ENCODE data around the gene QSOX2. TPM values are rescaled to one million over a fixed set of nuclear protein-coding genes. Genes with fewer than 3 reads are reported as not detected.
"Not testable (repeated sequence)": the region's sequence is repeated elsewhere in the genome, so short reads cannot be mapped to it uniquely, and the experiment has no call there.

QSOX2 gene
- total RNA-seq, 1 experiment from 2014 or later = 34.5 TPM

DNA sequence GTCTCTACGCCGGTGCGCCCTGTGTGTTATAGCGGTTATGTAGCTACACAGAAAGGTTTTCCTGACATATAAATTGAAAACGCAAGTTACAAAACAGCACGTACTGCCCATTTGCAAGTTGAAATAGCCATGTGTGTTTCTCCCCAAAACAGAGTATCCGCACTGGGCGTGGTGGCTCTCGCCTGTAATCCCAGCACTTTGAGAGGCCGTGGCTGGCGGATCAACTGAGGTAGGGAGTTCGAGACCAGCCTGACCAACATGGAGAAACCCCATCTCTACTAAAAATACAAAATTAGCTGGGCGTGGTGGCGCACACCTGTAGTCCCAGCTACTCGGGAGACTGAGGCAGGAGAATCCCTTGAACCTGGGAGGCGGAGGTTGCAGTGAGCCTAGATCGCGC, 21.0 kb upstream of the QSOX2 start:
- DNase-seq (ENCODE audit: low spot score) = not testable (repeated sequence)

DNA sequence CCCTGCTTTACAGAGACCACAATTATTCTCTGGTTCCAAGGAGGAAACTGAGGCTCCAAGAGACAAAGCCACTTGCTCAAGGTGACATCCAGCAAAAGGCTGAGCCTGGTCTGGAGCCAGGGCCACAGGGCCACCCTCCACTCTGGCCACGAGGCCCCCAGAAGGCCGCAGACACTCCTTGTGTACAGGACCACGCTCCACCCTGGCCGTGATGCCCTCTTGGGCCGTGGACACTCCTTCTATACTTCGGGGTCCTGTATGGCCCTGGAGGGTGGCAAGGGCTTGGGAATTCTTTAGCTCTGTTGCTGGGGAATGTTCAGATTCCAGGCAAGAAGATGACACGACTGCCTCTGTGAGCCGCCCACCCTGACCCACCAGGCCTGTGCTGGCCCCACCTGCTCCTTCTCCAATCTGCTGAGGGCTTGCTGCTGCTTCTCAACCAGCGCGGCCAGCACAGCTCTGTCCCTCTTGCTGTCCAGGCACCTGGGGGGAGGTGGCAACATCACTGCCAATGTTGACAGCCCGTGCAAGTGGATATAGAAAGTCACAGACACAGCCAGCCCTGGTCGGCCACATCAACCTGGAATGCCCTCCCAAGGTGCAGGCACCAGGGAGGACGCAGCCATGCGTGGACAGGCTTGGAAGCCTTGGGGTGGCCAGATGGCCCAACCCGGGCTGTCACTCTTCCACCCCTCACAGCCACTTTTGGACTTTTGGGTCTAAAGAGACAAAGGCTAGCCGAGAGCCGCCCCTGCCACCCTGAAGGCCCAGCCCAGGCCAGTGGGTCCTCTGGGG, 20.1 kb upstream of the QSOX2 start:
- DNase-seq (ENCODE audit: low spot score) = no peak

DNA sequence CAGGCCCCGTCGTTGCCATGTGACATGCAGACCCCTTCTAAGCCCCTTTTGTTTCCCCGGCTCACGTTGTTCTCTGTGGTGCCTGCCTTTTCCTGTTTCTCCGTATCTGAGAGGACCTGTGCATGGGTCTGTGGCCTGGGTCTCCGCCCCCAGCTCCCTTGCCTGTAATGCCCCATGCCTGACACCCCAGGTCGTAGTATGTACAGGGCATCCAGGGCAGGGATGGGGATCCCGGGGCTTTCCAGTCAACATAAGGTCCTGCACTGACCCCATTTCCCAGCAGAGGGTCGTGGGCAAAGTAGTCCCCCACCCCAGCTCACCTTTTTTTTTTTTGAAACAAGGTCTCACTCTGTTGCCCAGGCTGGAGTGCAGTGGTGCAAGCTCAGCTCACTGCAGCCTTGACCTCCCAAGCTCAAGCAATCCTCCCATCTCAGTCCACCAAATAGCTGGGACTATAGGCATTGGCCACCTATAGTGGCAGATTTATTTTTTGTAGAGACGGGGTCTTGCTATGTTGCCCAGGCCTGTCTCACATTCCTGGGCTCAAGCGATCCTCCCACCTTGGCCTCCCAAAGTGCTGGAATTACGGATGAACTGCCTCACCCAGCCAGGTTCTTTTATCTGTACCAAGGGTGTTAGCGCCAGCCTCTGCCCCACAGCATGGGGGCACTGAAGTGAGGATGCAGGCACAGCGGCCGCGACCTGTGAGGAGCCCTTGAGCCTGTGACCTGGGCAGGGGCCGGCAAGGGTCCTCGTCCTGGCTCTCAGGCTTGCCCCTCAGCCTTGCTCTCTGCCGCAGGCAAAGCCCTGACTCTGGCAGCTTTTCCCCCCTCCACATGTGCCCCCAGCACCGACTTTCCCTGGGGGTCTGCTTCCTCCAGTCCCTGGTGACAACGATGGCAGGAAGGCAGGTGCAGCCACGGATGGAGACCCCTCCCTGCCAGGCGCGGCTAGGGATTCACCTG, 19.1 kb upstream of the QSOX2 start:
- no peak for DNase-seq (ENCODE audit: low spot score)

DNA sequence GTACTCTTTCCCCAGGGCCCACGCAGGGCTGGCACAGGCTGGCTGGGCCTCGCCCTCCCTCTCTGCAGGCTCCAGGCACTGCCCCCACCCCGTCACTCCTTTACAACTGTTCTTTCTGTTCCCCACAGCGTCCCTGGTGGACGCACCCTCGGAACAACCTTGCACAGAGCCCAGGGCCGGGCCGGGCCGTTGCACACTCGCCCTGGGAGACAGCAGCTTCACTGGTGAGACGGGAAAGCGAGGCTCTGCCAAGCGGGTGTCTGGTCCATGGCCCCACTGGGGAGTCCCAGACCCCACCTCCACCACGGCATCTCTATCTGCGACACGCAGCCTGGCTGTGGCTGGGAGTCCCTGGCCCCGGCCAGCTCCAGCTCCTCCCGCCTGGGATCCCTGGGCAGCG, 18.4 kb upstream of the QSOX2 start:
- DNase-seq (ENCODE audit: low spot score) = no peak

DNA sequence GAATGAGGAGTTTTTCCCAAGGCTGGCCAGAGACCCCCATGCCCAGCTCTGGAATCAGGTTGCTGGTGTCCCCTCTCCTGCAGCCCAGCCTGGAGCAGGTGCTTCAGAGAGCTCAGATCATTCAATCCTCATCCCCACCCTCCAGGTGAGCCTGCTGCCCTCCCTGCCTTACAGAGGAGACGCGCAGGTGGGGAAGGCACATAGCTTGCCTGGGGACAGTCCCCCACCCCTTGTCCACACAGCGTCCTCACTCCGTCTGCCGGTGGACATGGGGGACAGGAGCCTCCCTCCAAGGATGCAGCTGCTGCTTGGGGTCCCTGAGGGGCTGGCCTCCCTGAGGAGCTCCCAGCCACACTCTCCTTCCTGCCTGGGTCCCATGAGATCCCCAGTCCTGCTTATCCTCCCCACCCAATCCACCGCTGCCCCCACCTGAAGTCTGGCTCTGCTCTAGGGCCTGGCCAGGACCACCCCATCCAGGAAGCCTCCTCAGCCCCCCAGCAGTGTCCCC, 17.1 kb upstream of the QSOX2 start:
- no peak for DNase-seq (ENCODE audit: low spot score)

DNA sequence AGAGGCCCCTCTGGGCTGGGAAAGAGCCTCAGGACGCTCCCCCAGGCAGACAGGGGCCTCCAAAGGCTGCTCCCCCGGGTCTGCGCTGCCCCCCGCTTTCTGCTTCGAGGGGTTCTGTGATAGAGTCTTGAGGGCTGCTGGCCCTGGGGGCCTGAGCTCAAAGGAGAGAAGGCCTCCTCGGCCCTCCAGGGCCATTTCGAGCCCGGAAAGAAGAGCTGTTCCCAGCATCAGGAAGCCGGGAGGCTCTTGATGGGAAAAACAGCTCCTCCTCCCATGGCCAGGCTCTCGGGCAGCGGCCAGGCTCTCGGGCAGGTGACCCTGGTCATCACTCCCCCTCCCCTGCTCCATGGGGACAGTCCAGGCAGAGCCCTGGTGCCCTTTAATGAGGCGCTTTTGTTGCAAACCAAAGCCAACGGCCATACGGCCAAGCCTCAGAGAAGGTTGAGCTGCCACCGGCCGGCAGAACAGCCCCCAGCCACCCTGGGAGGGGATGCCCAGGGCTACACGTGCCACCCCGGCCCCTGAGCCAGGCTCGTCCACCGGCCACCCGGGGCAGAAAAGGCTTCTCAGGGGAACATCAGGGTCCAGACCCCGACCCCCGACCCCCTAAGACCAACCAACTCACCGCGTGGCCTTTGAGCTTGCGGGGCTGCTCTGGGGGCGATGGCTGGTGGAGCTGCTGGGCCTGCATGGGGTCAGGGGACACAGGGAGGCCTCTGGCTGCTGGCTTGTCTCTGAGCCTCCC, 16.2 kb upstream of the QSOX2 start:
- no peak for DNase-seq (ENCODE audit: low spot score)

DNA sequence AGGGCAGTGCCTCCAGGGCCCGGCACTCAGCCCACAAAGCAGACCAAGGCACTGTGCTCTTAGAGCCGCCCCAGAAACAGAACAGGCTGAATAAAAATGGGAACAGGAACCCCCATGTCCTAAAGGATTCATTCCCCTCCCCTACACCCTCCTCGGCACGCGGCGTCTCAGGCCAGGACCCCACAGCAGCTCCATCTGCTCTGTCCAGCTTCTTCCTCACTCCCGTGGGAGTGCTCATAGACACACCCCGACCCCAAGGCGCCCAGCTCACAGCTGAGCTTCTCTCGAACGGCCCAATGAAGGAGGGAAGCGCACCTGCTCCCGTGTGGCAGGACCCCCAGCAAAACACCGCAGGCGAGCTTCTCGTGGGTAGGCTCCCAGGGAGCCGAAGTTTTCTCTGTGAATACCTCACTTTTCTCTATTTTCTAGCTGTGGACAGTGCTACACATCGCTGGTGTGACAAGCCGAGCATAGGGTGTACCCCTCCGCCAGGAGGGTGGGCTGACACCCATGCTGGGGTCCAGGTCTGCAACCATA, 15.4 kb upstream of the QSOX2 start:
- DNase-seq (ENCODE audit: low spot score) = no peak

DNA sequence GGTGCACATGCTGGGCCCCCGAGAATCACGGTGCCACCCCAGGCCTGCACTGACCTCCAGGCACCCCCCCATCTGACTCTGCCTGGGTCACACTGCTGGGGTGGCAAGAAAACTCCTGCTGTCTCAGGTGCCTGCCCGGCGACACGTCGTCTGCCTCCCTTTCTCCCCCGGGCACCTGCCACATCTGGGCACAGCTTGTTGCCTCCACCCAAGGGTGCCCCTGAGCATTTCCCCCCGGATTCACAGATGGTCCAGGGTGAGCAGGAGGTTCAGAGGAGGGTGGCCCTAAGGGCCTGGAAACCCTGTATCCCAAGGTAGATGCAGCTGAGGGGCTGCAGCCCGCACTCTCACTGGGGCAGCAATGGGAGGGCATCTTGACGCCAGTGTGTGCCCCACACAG, 14.9 kb upstream of the QSOX2 start:
- DNase-seq (ENCODE audit: low spot score) = no peak

DNA sequence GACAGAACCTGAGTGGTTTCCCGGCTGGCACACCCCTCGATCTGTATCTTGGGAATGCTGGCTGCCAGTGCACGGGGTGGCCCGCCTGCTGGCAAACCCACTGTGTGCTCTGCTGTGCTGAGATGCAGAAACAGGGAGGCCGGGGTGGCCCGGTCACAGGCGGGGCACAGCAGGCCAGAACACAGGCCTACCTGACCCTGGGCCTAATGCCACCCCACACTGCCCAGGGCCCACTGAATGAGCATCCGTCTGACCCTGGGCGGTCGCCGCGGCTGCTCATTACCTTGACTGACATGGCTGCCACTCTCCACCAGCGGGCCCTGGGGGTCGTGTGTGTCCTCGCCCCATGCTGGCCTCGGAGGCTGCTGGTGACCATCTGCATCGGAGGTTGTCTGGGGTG, 14.2 kb upstream of the QSOX2 start:
- no peak for DNase-seq (ENCODE audit: low spot score)

DNA sequence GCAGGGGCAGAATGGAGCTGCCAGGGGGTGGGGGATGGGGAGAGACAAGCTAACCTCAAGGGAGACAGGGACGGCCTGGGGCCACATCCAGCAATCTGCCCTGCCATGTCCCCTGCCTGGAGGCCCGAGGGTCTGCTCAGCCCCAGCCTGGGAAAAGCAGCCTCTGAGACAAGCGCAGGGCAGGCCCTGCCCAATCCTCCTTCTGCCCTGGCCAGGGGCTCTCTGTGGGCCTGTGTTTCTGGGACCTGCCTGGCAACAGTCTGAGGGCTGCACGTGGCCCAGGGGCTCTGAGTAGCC, 13.9 kb upstream of the QSOX2 start:
- no peak for DNase-seq (ENCODE audit: low spot score)

DNA sequence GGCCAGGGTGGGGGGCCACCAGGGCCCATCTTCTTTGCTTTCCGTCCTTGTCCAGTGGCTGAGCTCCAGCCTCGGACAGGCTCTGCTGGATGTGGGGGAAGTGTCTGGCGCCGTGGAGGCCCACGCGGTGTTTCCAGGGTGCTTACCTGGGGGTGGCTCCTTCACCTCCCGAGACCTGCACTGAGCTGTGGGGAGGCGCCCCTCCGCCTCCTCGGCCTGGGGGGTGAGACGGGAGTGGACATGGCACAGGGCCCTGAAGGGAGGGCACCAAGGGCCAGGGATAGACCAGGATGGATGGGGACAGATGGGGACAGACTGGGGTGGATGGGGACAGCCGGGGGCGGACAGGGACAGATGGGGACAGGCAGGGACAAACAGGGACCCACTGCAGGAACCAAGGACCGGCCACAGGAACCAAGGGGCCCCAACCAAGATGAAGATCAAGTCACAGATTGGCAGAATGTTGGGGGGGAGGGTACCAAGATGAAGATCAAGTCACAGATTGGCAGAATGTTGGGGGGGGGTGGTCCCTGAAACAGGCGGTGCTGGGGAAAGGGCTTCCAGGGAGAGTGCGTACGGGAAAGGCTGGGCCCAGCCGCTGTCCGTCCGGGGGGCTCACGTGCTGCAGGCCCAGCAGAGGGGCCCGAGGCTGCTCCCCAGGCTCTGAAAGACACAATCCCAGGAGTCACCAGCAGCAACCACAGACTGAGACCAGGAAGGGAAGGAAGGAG, 13.3 kb upstream of the QSOX2 start:
- no peak for DNase-seq (ENCODE audit: low spot score)

DNA sequence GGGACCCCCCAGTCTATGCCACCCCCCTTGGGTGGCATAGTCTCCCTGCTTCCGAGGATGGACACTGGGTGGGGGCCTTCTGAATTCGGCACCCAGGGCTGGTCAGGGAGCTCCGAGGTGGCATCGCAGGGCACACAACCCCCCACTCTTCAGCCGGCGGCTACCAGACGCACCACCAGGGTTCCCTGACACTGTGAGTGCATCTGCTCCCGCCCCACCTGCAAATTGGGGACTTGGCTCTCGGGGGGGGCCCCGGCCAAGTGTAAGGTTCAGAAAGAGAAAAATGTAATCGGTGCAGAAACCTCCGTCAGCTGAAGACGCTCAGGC, 12.7 kb upstream of the QSOX2 start:
- no peak for DNase-seq (ENCODE audit: low spot score)

DNA sequence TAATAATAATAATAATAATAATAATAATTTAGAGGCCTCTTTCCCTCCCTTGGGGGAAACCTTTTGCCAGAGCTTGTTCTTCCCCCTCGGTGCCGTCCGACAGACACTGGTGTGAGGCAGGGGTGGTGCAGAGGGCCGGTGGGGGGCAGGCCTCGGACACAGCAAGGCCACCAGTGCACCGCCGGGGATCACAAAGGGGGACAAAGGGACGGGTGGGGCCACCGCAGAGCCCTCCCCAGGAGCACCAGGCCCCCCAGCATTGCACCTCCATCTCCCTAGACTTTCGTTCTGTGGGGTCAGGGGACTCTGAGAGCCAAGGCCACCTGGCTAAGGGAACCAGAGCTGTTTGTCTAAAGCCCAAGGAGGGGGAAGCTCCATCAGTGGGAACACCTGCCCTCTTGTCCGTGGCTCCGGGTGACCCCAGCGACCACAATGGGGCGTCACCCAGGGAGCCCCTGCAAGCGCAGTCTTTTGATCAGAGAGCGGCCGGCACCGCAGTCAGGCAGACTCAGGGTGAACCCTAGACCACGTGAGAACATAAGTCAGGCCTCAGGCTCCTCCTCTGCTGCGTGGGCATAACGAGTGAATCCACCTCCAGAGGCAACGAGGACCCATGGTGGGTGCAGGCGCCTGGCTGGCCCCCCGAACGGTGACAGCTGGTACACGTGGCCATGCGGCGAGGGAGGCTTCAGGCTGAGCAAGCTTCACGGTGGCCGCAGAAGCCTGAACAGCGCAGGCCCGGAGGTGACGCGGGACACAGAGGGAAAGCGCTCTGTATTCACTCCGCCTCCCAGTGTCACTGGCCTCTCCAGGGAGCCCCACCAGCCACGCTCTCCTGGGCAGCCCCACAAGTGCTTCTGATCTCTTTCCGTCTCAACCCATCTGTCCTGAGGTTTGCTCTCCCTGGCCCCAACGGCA, 12.0 kb upstream of the QSOX2 start:
- DNase-seq (ENCODE audit: low spot score) = no peak

DNA sequence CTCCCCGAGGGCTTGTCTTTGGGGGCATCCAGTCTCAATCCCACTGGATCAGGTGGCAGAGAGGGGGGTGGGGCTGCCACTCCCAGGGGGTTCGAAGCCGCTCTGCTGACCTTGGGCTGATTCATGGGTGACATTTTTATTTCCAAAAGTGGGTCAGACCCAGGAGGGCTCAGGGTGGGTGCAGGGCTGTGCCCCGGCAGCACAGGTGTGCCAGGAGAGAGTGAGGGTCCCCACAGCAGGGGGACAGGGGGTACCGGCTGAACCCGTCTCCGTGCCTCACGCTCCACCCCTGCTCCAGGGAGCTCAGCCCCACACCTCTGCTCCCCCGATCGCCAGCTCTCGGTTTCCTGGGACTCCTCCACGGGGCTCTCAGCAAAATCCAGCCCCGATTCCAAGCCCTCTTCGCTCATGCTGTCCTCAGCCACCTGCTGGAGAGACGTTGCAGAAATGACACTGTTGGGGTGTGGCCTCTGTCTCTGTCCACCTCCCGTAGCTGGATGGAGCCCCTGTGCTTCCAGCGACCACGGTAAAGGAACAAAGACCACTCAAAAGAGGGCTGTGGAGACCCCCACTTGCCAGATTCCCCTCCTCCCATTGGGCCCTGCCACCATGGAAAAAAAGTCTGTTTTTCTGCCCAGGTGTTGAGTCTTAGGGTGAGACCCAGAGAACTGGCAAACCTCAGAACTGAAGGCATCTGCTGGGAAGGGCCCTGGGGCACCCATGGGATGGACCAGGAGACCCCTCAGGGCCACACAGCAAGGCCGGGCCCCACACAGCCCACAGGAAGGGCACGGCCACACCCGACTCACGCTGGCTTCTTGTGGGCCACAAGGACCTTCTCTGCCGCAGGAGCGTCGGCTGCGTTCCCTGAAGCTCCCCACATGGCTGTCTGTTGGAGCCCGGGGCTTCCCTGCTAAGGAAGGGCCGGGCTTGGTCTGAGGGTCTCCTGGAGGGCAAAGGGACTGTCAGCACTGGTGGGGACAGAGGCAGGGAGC, 10.6 kb upstream of the QSOX2 start:
- DNase-seq (ENCODE audit: low spot score) = peak; percentile 34

DNA sequence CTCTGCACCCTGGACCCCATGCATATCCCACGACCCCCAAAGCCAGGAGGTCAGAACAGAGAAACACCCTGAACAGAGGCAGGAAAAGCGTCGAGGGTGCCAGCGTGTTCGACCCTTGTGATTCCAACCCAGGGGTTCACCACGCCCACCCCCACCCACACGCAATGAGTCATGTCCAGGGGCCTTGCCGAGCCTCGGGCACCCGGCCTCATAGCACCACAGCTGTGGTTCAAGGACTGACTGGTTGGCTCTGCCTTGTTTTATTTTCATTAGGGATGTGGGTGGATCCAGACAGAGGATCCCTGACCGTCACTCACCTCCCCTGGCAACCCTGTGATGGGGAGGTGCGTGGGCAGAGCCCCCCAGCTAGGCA, 9.5 kb upstream of the QSOX2 start:
- no peak for DNase-seq (ENCODE audit: low spot score)

DNA sequence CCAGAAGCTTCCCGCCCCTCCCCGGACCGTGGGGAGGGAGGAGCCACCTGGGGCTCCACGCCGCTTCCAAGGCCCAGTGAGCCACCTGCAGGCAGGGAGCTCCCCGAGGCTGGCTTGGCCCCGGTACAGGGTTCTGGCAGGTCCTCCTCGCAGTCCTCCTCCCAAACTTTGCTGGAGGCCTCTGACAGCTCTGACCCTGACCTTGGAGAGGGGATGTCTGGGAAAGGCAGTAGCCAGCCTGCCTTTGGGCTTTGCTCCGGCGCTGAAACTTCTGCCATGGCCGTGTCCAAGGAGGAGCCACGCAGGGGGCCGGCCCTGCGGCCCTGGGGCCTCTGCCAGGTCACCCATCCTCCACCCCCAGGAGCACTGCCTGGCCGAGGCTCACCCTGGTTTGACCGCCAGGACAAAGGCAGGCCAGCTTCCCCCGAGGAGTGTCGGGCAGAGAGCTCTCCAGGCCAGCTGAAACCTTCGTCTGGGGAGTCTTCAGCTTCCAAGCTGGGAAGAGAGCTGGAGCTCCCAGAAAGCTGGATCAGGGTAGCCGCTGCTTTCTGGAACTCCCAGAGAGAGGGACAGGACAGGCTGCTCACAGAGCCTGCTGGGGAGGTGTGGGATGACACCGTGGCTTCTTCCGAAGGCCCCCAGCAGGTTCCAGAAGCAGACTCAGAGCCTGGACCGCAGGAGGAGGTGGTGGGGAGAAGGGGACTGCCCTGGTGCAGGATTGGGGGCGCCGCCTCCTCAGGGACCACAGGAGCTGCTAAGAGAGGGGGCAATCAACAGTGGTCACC, 9.0 kb upstream of the QSOX2 start:
- DNase-seq (ENCODE audit: low spot score) = no peak

DNA sequence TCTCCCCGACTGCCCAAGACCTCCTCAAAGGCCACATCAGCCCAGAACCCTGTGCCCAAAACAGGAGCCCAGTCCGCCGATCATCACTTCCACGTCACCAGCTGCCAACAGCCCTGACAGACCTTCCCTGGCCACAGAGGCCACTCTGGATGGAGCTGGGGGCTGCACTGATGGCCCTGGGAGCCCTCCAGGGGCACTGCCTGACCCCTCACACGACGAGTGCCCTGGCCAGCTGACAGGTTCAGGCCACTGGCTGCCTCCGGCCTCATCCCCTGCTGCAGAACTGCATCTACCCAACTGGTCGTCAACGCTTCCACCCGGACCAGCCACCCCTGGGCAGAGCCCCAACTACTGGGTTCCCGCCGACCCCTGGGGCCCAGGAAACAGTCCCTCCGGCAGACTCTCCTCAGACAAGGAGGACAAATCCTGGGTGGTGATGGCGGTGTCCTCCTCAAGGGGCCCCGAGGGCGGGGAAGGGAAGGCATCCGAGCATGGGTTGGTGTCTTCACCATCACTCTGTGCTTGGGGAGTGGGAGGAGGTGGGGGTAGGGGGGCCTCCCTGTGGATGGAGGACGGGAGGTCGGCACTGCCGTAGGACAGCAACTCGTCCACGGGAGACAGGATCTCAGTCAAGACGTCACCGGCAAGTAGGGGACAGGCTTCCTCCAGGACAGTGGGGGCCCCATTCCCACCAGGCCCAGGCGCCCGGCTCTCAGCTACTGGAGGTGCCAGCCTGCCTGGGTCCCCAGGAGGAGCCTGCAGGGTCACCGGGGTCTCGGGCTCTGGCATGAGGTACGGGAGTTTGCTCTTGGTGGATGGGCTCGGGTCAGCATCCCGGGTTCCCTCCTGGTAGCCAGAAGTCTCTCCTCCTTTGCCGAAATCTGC, 7.9 kb upstream of the QSOX2 start:
- DNase-seq (ENCODE audit: low spot score) = no peak

All from HT-29 (cell line).